Measurements from ENCODE around the gene KDM3B. TPM values are rescaled to one million over a fixed set of nuclear protein-coding genes. Genes with fewer than 3 reads are reported as not detected.
A peak's percentile ranks its signal among the peaks of the same experiment; 100 is the strongest.

The KDM3B gene
- polyA plus RNA-seq, 2 of the 4 experiments (the other 2 are of a cell fraction), result 38.1 to 52.5 TPM

DNA sequence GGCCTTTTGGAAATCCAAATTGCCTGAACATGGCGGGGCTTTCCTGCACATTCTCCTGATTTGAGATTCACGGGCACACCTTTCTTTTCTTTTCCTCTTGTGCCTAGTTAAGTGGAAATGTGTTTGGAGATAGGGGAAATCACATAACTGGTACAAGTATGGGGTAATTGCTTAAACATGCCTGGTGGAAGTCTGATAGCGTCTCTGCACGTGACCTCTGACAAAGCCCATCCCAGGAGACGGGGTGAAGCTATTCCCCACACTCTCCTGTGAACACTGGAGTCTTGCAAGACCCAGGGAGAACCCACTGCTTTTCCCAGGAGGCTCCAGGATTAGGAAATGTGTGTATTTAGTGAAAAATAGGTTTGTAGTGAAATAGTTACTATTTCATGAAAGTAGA, 83.5 kb downstream of the KDM3B start:
- Histone ChIP-seq H3K4me2 (no peak overlapping the region), H3K4me1 (peaks cover 8% of the 10 kb centered on the region; the same call in 2 of the 3 replicates), H3K9me3 (no peaks in the 10 kb centered on the region), H3K4me3 (no peak overlapping the region), H3K27ac (no peak overlapping the region)
- CTCF ChIA-PET, result interaction anchor here (2.7 kb wide), 1 partner anchor 12 kb away, joined by 18 read pairs; no protein-coding TSS in a partner anchor
- POLR2A ChIA-PET, result no interaction called here
- no peak for DNase-seq (ENCODE audit: low read depth in 1 of 2, low spot score in 1 of 2)
- 93% methylated on average over 5 of the region's 5 CpGs for WGBS (ENCODE audit: missing lambda C conversion rate)
- no peak for ATAC-seq
- no peak for TF ChIP-seq CTCF (IDR thresholded peaks at IDR 0.05)
- TF ChIP-seq POLR2AphosphoS2 (conservative IDR thresholded peaks at IDR 0.05; ENCODE audit: low read length), result no peak
- TF ChIP-seq HOXA7 (CRISPR knock-in tag; IDR thresholded peaks at IDR 0.05), result no peak
- TF ChIP-seq PHF8 (IDR thresholded peaks at IDR 0.05; ENCODE audit: borderline replicate concordance, low read depth), result no peak
- no peak for TF ChIP-seq RNF2 (IDR thresholded peaks at IDR 0.05; ENCODE audit: borderline replicate concordance, low read depth)
- no peak for TF ChIP-seq ATOH8 (CRISPR knock-in tag; IDR thresholded peaks at IDR 0.05; ENCODE audit: low read depth)
- TF ChIP-seq NFE2L2 (conservative IDR thresholded peaks at IDR 0.05; ENCODE audit: low read length), result no peak
- no peak for TF ChIP-seq ZSCAN20 (CRISPR knock-in tag; IDR thresholded peaks at IDR 0.05)
- TF ChIP-seq USF2 (IDR thresholded peaks at IDR 0.05), result no peak
- TF ChIP-seq FOXS1 (CRISPR knock-in tag; IDR thresholded peaks at IDR 0.05), result no peak
- no peak for TF ChIP-seq GATA3 (IDR thresholded peaks at IDR 0.05; ENCODE audit: borderline replicate concordance)
- no peak for TF ChIP-seq BHLHE40 (IDR thresholded peaks at IDR 0.05; ENCODE audit: low read depth, low read length)
- TF ChIP-seq, protein P1, sequence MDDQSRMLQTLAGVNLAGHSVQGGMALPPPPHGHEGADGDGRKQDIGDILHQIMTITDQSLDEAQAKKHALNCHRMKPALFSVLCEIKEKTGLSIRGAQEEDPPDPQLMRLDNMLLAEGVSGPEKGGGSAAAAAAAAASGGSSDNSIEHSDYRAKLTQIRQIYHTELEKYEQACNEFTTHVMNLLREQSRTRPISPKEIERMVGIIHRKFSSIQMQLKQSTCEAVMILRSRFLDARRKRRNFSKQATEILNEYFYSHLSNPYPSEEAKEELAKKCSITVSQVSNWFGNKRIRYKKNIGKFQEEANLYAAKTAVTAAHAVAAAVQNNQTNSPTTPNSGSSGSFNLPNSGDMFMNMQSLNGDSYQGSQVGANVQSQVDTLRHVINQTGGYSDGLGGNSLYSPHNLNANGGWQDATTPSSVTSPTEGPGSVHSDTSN (IDR thresholded peaks at IDR 0.05), result no peak
- no peak for TF ChIP-seq ESRRA (IDR thresholded peaks at IDR 0.05; ENCODE audit: borderline replicate concordance, low read length)
- no peak for TF ChIP-seq FOSL2 (IDR thresholded peaks at IDR 0.05)
- TF ChIP-seq FOSL2 (CRISPR knock-in tag; IDR thresholded peaks at IDR 0.05), result no peak
- no peak for TF ChIP-seq FOSB (CRISPR knock-in tag; IDR thresholded peaks at IDR 0.05)
- TF ChIP-seq KDM5A (IDR thresholded peaks at IDR 0.05), result no peak
- TF ChIP-seq, protein P2, sequence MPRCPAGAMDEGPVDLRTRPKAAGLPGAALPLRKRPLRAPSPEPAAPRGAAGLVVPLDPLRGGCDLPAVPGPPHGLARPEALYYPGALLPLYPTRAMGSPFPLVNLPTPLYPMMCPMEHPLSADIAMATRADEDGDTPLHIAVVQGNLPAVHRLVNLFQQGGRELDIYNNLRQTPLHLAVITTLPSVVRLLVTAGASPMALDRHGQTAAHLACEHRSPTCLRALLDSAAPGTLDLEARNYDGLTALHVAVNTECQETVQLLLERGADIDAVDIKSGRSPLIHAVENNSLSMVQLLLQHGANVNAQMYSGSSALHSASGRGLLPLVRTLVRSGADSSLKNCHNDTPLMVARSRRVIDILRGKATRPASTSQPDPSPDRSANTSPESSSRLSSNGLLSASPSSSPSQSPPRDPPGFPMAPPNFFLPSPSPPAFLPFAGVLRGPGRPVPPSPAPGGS (IDR thresholded peaks at IDR 0.05), result no peak
- no peak for TF ChIP-seq EHF (CRISPR knock-in tag; IDR thresholded peaks at IDR 0.05)
- no peak for FAIRE-seq

GRCh38 chr5:138438003-138438723, 85.7 kb downstream of the KDM3B start:
- POLR2A ChIA-PET, result interaction anchor here (1.4 kb wide), 1 partner anchor 27 kb away, joined by 3 read pairs; the partner anchor contains the start of gene EGR1
- WGBS (ENCODE audit: missing lambda C conversion rate), result 93% methylated on average over 11 of the region's 11 CpGs
- H3K4me1 ChIP-seq, result peaks cover 8% of the 10 kb centered on the region; the same call in 2 of the 3 replicates
- H3K4me3 ChIP-seq, result peak overlapping the region; percentile 57
- peak overlapping the region; percentile 87 for H3K4me2 ChIP-seq
- peak overlapping the region in 1 of 2 experiments; percentile 86; a peak in 2 of 6 replicates for H3K27ac ChIP-seq
- CTCF ChIA-PET, result interaction anchor here (1.0 to 5.1 kb wide), 4 partner anchors 12 to 85 kb away, joined by 3 to 43 read pairs (median 6); no protein-coding TSS in a partner anchor
- no peaks in the 10 kb centered on the region for H3K9me3 ChIP-seq
- no peak for DNase-seq (ENCODE audit: low read depth in 1 of 2, low spot score in 1 of 2)
- ATAC-seq, result peak in 1 of 2 experiments; percentile 5; a peak in 2 of 6 replicates
- FAIRE-seq, result no peak
- no peak for TF ChIP-seq EP300 (IDR thresholded peaks at IDR 0.05)
